Suprapubic skin (tissue), 4 donors: ENCODE results near the gene DNAI4.
A peak's percentile ranks its signal among the peaks of the same experiment; 100 is the strongest.

Experiments used
- CTCF ChIP-seq, 2 donors: fragments of 200-600 bp in 1 of 2; fragments of 450-650 bp in 1 of 2; sonication (generic) in 1 of 2; IDR thresholded peaks; one replicate each; pipeline ENCODE4 v1.5.1; 2016 to 2019; ENCODE audit warnings: antibody characterized with exemption in 2 of 2, mild to moderate bottlenecking in 1 of 2, moderate library complexity in 1 of 2
- EP300 ChIP-seq: sonication (generic); formaldehyde crosslinking; IDR thresholded peaks from one replicate; pipeline ENCODE4 v1.6.1; 2017; ENCODE audit warnings: antibody characterized with exemption
- POLR2A ChIP-seq, 2 donors: fragments of 450-650 bp; IDR thresholded peaks; one replicate each; pipeline ENCODE4 v1.6.1; 2017; ENCODE audit warnings: antibody characterized with exemption in 2 of 2, mild to moderate bottlenecking in 2 of 2, moderate library complexity in 2 of 2
- POLR2AphosphoS5 ChIP-seq, 3 donors: sonication (generic); formaldehyde crosslinking; IDR thresholded peaks; one replicate each; pipeline ENCODE4 v1.6.1; 2017; ENCODE audit warnings: antibody characterized with exemption in 3 of 3

GRCh38 chr1:66929999-66930822 is 5.6 kb upstream of the DNAI4 start:
- TF ChIP-seq CTCF (IDR thresholded peaks at IDR 0.05): peak in 1 of 2 donors; percentile 47
- TF ChIP-seq POLR2AphosphoS5 (IDR thresholded peaks at IDR 0.05): peak in 1 of 3 donors; percentile 5
- TF ChIP-seq POLR2A (IDR thresholded peaks at IDR 0.05): peak in 1 of 2 donors; percentile 82
- no peak for TF ChIP-seq EP300
